Glutamatergic neuron (in vitro differentiated cells): ENCODE measurements around the gene TGM2. TPM values are rescaled to one million over a fixed set of nuclear protein-coding genes. Genes with fewer than 3 reads are reported as not detected.

Experiments used
- DNase-seq: peaks from one replicate; pipeline ENCODE4 v3.0.0; 2022
- H3K27ac Mint-ChIP-seq: one replicate; pipeline ENCODE4 v1.8.0; 2020; ENCODE audit warnings: mild to moderate bottlenecking, mixed read lengths, inconsistent platforms; ENCODE audit not compliant: unreplicated experiment
- H3K27me3 Mint-ChIP-seq: one replicate; pipeline ENCODE4 v1.8.0; 2020; ENCODE audit warnings: mild to moderate bottlenecking, moderate library complexity, mixed read lengths, inconsistent platforms; ENCODE audit not compliant: unreplicated experiment
- H3K36me3 Mint-ChIP-seq: one replicate; pipeline ENCODE4 v1.8.0; 2020; ENCODE audit warnings: mild to moderate bottlenecking, mixed read lengths, inconsistent platforms; ENCODE audit not compliant: unreplicated experiment
- H3K4me1 Mint-ChIP-seq: one replicate; pipeline ENCODE4 v1.8.0; 2020; ENCODE audit warnings: mild to moderate bottlenecking, low read depth, mixed read lengths, inconsistent platforms; ENCODE audit not compliant: unreplicated experiment
- H3K4me3 Mint-ChIP-seq: one replicate; pipeline ENCODE4 v1.8.0; 2020; ENCODE audit warnings: mild to moderate bottlenecking, mixed read lengths, inconsistent platforms; ENCODE audit not compliant: unreplicated experiment
- H3K9me3 Mint-ChIP-seq: one replicate; pipeline ENCODE4 v1.8.0; 2020; ENCODE audit warnings: mild to moderate bottlenecking, moderate library complexity, mixed read lengths, inconsistent platforms; ENCODE audit not compliant: unreplicated experiment
- total RNA-seq: library from RNA; stranded (reverse); fragmentation: NEBNext Ultra II Directional; extraction: Animal tissue kit (Norgen Biotek cat#: 25700); gene quantifications from one replicate; pipeline ENCODE4 v1.2.1, GENCODE V29; 2021; ENCODE audit not compliant: unreplicated experiment
- TF ChIP-seq, protein P1 (sequence below): fragments of 200-600 bp; sonication (generic); IDR thresholded peaks from one replicate; pipeline ENCODE4 v1.5.0; 2021; ENCODE audit not compliant: partially characterized antibody, unreplicated experiment

Gene TGM2
- total RNA-seq, 1 donor from 2014 or later = not detected

DNA sequence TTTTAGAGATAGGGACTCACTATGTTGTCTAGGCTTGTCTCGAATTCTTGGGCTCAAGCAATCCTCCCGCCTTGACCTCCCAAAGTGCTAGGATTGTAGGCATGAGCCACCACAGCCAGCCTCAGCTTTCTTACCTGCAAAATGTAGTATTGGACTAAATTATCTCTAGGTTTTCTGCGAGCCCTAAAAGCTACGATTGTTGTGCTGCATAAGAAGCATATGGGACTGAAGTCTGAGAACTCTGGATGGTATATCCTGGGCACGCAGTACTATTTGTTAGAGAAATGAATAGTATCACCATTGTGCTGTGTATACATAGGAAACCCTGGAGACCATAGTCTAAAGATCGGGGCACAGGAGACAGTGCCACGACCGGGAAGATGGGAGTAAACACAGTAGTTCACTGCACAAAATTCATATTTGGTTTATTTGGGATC lies 71.4 kb downstream of the TGM2 start:
- TF ChIP-seq, protein P1, sequence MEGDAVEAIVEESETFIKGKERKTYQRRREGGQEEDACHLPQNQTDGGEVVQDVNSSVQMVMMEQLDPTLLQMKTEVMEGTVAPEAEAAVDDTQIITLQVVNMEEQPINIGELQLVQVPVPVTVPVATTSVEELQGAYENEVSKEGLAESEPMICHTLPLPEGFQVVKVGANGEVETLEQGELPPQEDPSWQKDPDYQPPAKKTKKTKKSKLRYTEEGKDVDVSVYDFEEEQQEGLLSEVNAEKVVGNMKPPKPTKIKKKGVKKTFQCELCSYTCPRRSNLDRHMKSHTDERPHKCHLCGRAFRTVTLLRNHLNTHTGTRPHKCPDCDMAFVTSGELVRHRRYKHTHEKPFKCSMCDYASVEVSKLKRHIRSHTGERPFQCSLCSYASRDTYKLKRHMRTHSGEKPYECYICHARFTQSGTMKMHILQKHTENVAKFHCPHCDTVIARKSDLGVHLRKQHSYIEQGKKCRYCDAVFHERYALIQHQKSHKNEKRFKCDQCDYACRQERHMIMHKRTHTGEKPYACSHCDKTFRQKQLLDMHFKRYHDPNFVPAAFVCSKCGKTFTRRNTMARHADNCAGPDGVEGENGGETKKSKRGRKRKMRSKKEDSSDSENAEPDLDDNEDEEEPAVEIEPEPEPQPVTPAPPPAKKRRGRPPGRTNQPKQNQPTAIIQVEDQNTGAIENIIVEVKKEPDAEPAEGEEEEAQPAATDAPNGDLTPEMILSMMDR = no peak
- H3K27me3 Mint-ChIP-seq = no peaks in the 10 kb centered on the region
- no peaks in the 10 kb centered on the region for H3K36me3 Mint-ChIP-seq

DNA sequence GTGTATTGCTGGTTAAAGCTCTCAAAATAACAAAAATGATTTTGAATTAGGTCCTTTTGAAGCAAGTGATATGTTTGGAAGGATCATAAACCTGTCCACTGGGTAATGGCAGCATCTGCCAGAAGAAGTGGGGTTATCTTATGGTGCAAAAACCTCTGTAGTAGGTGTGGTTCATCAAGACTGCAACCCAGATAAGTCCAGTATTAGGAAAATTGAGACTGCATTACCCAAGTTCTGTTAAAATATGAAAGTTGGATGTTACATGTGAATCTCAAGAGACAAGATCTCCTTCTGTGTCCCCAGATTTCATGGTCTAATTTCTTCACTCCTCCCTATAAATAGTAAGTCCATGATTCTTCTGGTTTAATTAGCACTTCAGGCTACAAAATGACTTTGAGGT lies 72.2 kb downstream of the TGM2 start:
- TF ChIP-seq, protein P1 = no peak
- peaks cover 4% of the 10 kb centered on the region for H3K36me3 Mint-ChIP-seq
- H3K27me3 Mint-ChIP-seq = no peaks in the 10 kb centered on the region
- H3K4me3 Mint-ChIP-seq = no peak overlapping the region
- no peak overlapping the region for H3K27ac Mint-ChIP-seq
- peaks cover 3% of the 10 kb centered on the region for H3K9me3 Mint-ChIP-seq
- peaks cover 27% of the 10 kb centered on the region for H3K4me1 Mint-ChIP-seq
- DNase-seq = no peak

More for the DNA sequence above, 71.4 kb downstream of the TGM2 start:
- Mint-ChIP-seq H3K9me3 (peaks cover 3% of the 10 kb centered on the region), H3K4me1 (peaks cover 27% of the 10 kb centered on the region), H3K4me3 (no peak overlapping the region), H3K27ac (no peak overlapping the region)
- no peak for DNase-seq

DNA sequence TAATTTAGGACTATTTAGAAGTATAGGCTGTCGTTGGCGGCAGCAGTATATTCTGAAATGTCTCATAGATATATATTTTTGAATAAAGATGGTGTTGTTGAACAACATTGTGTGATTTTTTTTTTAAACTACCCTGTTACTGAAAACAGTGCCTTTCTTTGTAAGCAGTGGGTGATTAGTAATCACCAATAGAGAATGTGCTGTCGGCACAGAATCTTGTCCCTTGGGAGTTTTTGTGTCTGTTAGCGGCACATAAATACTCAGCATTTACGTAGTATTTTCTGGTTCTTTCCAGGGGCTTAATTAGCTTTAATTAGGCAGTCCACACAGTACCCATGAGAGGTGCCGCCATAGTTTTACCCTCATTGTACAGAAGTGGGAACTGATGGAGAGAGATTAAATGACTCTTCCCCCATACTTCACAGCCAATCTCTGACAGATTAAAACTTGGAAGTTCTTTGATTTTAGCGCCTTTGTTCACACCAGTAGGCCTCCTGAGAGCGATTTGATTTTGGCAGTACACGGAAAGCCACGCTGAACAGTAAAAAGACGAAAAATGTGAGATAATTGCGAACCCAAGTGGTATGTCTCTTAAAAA lies 72.7 kb downstream of the TGM2 start:
- peak overlapping the region; percentile 42 for H3K4me3 Mint-ChIP-seq
- peak overlapping the region; percentile 59 for H3K27ac Mint-ChIP-seq
- DNase-seq = no peak
- H3K4me1 Mint-ChIP-seq = peaks cover 27% of the 10 kb centered on the region
- H3K36me3 Mint-ChIP-seq = peaks cover 4% of the 10 kb centered on the region
- H3K9me3 Mint-ChIP-seq = peaks cover 3% of the 10 kb centered on the region
- peaks cover 1% of the 10 kb centered on the region for H3K27me3 Mint-ChIP-seq
- TF ChIP-seq, protein P1 = no peak

DNA sequence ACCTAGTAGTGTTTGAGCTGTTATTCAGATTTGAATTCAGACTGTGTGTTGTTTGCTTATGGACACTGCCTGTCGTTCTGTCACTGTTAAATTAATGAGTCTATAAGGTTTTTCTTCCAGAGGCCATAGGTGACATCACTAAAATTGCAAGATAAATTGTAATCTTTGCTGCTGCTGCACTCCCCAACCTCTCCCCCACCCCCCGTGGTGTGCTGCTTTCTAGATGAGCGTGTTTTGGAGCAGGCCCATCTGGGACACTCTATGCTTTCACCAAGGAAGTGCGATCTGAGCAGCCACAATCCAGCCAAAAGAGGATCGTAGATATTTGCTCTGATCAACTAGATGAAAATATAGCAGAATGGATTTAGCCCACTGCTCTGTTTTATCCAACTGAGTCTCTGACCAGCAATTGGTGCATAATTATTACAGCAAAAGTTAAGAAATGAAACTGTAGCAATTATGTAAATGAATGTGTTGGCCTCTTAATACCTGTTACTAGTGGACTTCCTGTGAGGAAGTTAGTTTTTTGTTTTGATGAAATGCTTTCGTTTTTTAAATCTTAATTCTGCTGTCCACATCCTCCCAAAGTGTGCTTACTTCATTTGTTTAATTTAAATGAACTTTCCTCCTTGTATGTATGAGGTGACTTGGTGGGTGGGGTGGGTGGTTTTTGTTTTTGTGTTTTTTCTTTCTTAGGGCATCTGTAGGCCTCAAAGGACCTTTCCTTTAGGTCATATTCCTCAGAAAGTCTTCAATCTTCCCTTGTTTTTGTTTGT lies 73.4 kb downstream of the TGM2 start:
- peak overlapping the region; percentile 52 for H3K27ac Mint-ChIP-seq
- H3K27me3 Mint-ChIP-seq = peaks cover 2% of the 10 kb centered on the region
- H3K9me3 Mint-ChIP-seq = peaks cover 3% of the 10 kb centered on the region
- DNase-seq = no peak
- peaks cover 27% of the 10 kb centered on the region for H3K4me1 Mint-ChIP-seq
- TF ChIP-seq, protein P1 = no peak
- peaks cover 4% of the 10 kb centered on the region for H3K36me3 Mint-ChIP-seq
- peak overlapping the region; percentile 42 for H3K4me3 Mint-ChIP-seq

DNA sequence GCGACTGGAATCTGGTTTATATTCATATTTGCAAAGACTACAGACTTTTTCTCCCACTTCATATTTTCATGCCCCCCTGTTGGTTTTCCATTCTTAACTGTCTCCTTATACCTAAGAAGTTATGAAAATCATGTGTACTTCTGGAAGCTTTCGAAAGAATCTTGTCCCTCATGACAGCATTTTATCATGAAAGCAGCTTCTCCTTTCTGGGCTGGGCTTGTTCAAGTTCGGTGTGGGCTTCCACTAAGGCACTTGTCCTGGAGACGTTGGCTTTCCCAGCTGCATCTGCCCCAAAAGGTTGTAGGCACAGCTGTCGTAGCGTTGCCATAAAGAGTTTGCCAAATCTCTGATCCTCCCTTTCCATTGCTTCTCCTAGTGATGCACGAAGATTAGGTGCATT lies 75.0 kb downstream of the TGM2 start:
- H3K4me1 Mint-ChIP-seq = peaks cover 26% of the 10 kb centered on the region
- no peak overlapping the region for H3K4me3 Mint-ChIP-seq
- TF ChIP-seq, protein P1 = no peak
- H3K27ac Mint-ChIP-seq = no peak overlapping the region
- DNase-seq = no peak
- peaks cover 2% of the 10 kb centered on the region for H3K27me3 Mint-ChIP-seq
- H3K36me3 Mint-ChIP-seq = peaks cover 4% of the 10 kb centered on the region
- H3K9me3 Mint-ChIP-seq = peaks cover 3% of the 10 kb centered on the region
